Upper lobe of right lung (tissue), 1 donor: ENCODE measurements around the gene BTBD18. TPM values are rescaled to one million over a fixed set of nuclear protein-coding genes. Genes with fewer than 3 reads are reported as not detected.

Source experiments
- ATAC-seq: fragments of 200-7000 bp; cut with Tn5 transposase; one replicate; pipeline ENCODE4 v1.9.1; 2020; ENCODE audit warnings: mild to moderate bottlenecking, moderate library complexity
- DNase-seq: peaks from one replicate; pipeline ENCODE4 v3.0.0-alpha.2; 2020
- H3K27ac ChIP-seq: fragments of 200-600 bp; one replicate; pipeline ENCODE4 v1.8.0; 2022
- H3K27me3 ChIP-seq: fragments of 200-600 bp; one replicate; pipeline ENCODE4 v1.8.0; 2022; ENCODE audit warnings: mild to moderate bottlenecking
- H3K36me3 ChIP-seq: fragments of 200-600 bp; one replicate; pipeline ENCODE4 v1.8.0; 2022
- H3K4me1 ChIP-seq: fragments of 200-600 bp; one replicate; pipeline ENCODE4 v1.8.0; 2022
- H3K4me3 ChIP-seq: fragments of 200-600 bp; one replicate; pipeline ENCODE4 v1.8.0; 2022; ENCODE audit warnings: mild to moderate bottlenecking
- H3K9me3 ChIP-seq: fragments of 200-600 bp; one replicate; pipeline ENCODE4 v1.8.0; 2022
- CTCF ChIP-seq: fragments of 200-600 bp; IDR thresholded peaks from one replicate; pipeline ENCODE4 v1.8.0; 2022; ENCODE audit warnings: antibody characterized with exemption
- intact Hi-C: fragments of 100-400 bp; cut with DNase I; formaldehyde crosslinking; loops from one replicate; pipeline ENCODE4 v1.11.0; 2022
- total RNA-seq: library from RNA; stranded (reverse); fragmentation: NEBNext Ultra II Directional; extraction: Animal tissue kit (Norgen Biotek cat#: 25700); gene quantifications from one replicate; pipeline ENCODE4 v1.2.1, GENCODE V29; 2021
- donor health status: DM: no; HTN: yes; CAD: no; lungs with severe emphysema.

The BTBD18 gene
- total RNA-seq, 1 donor from 2014 or later, result not detected

GRCh38 chr11:57752954-57753353, 1.3 kb upstream of the BTBD18 start:
- H3K4me3 ChIP-seq, result no peak overlapping the region
- intact Hi-C loops, result no loop called here
- ATAC-seq, result peak; percentile 16
- no peaks in the 10 kb centered on the region for H3K36me3 ChIP-seq
- H3K4me1 ChIP-seq, result no peaks in the 10 kb centered on the region
- DNase-seq, result no peak
- no peaks in the 10 kb centered on the region for H3K9me3 ChIP-seq
- no peaks in the 10 kb centered on the region for H3K27me3 ChIP-seq
- TF ChIP-seq CTCF, result no peak
- H3K27ac ChIP-seq, result no peak overlapping the region

- no peaks in the 10 kb centered on the region for H3K9me3 ChIP-seq
- no peak for TF ChIP-seq CTCF
- H3K27me3 ChIP-seq, result no peaks in the 10 kb centered on the region
- peaks cover 2% of the 10 kb centered on the region for H3K36me3 ChIP-seq
- intact Hi-C loops, result no loop called here
- no peak overlapping the region for H3K27ac ChIP-seq
- H3K4me3 ChIP-seq, result no peak overlapping the region
- no peaks in the 10 kb centered on the region for H3K4me1 ChIP-seq
- DNase-seq (no peak), ATAC-seq (no peak)
Measured at GRCh38 chr11:57751176-57751575, 443 bp downstream of the BTBD18 start.

GRCh38 chr11:57746920-57747319, 4.7 kb downstream of the BTBD18 start:
- Histone ChIP-seq H3K9me3 (no peaks in the 10 kb centered on the region), H3K27ac (no peak overlapping the region), H3K4me3 (no peak overlapping the region), H3K36me3 (peaks cover 37% of the 10 kb centered on the region), H3K4me1 (peaks cover 7% of the 10 kb centered on the region), H3K27me3 (no peaks in the 10 kb centered on the region)
- TF ChIP-seq CTCF, result no peak
- DNase-seq (no peak), ATAC-seq (no peak)
- intact Hi-C loops, result no loop called here

- Histone ChIP-seq H3K9me3 (no peaks in the 10 kb centered on the region), H3K36me3 (peaks cover 37% of the 10 kb centered on the region), H3K4me1 (peaks cover 7% of the 10 kb centered on the region), H3K4me3 (no peak overlapping the region), H3K27me3 (no peaks in the 10 kb centered on the region), H3K27ac (no peak overlapping the region)
- TF ChIP-seq CTCF, result no peak
- no peak for DNase-seq
- ATAC-seq, result no peak
- intact Hi-C loops, result no loop called here
Measured at GRCh38 chr11:57745206-57745605, 6.4 kb downstream of the BTBD18 start.

GRCh38 chr11:57744357-57744756, 7.3 kb downstream of the BTBD18 start:
- H3K9me3 ChIP-seq, result no peaks in the 10 kb centered on the region
- intact Hi-C loops, result no loop called here
- no peak for TF ChIP-seq CTCF

GRCh38 chr11:57742087-57742452, 9.5 kb downstream of the BTBD18 start:
- Histone ChIP-seq H3K4me3 (peak overlapping the region; percentile 92), H3K9me3 (no peaks in the 10 kb centered on the region), H3K27me3 (no peaks in the 10 kb centered on the region), H3K27ac (peak overlapping the region; percentile 96), H3K4me1 (peaks cover 7% of the 10 kb centered on the region), H3K36me3 (peaks cover 60% of the 10 kb centered on the region)
- TF ChIP-seq CTCF, result no peak
- intact Hi-C loops, result no loop called here
- DNase-seq (no peak), ATAC-seq (no peak)

More at GRCh38 chr11:57744357-57744756, 7.3 kb downstream of the BTBD18 start:
- H3K27ac ChIP-seq, result no peak overlapping the region
- no peaks in the 10 kb centered on the region for H3K27me3 ChIP-seq
- ATAC-seq (no peak), DNase-seq (no peak)
- peaks cover 7% of the 10 kb centered on the region for H3K4me1 ChIP-seq
- peaks cover 37% of the 10 kb centered on the region for H3K36me3 ChIP-seq
- no peak overlapping the region for H3K4me3 ChIP-seq
